NCI-H1092 (cell line): ENCODE measurements around the gene MMRN2.

Experiments used
- DNase-seq: peaks from one replicate; lab custom pipeline; 2025; lab: John Stamatoyannopoulos, UW

Gene MMRN2

GRCh38 chr10:86888585-86889381 lies 68.6 kb downstream of the MMRN2 start:
- DNase-seq: no peak
